ENCODE results near the gene CUX1. TPM values are rescaled to one million over a fixed set of nuclear protein-coding genes. Genes with fewer than 3 reads are reported as not detected.

CUX1 gene
- total RNA-seq, 1 experiment from 2014 or later: 36.5 TPM

DNA sequence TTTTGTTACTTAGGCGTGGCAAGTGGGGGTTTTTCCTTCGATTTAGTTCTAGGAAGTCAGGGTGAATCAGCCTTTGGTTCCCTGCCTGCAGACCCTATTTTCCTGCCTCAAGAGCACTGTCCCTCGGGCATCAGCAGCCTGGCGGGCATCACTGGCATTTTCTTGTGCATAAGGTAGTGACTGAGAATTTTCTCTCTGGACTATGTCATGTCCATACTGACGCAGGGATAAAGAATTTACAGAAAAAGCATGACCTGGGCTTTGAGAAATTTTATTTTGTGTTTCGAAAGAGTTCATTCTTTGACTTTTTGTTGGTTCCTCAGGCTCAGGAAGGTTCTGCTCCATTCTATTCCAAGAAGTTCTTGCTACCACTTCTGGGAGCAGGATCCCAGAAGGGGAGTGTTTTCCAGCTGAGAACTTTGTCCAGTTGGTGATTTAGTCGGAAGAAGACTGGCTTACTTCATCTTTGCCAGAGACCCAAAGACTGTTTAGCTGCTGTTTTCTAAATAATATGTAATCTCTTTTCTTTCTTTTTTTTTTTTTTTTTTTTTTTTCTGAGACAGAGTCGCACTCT is 255.3 kb downstream of the CUX1 start:
- no peak for DNase-seq (ENCODE audit: low spot score)

DNA sequence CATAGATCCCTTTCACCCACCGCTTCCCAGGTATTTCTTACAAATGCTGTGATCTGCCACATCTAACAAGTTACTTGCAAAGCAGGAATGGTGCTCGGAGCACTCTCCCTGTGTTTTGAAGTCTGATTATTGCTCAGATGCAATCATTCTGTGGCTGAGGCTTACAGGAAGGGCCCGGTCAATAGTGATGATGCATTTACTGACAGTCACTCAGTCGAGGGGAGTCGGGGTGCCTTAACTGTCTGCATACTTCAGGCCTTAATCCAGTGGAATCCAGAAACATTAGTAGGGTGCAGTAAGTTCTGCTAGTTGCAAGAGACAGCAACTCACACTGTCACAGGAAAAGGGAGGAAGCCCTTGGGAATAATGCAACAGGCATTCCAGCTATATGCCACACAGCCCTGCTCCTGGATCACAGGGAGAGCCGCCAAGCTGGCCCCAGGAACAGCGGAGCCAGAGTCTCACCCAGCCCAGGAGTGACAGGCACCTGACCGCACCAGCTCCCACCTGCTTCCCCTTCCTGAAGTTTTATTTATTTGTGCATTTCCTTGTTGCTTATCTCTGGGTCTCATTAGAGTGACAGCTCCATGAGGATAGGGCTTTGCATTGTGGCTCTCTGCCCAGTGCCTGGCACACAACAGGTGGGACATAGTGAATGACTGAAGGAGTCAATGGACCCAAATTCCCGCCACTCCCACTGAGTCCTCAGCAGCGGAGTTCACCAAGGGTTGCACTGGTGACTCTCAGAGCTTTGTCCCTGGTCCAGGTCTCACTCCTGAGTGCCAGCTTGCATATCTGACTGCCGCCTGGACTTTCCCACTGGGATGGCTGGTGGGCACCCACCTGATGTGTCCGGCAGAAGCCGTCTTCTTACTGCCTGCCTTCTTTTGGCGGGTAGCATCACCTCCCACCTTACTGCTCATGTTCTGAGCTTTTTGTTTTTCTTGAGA is 256.8 kb downstream of the CUX1 start:
- DNase-seq (ENCODE audit: low spot score): no peak

DNA sequence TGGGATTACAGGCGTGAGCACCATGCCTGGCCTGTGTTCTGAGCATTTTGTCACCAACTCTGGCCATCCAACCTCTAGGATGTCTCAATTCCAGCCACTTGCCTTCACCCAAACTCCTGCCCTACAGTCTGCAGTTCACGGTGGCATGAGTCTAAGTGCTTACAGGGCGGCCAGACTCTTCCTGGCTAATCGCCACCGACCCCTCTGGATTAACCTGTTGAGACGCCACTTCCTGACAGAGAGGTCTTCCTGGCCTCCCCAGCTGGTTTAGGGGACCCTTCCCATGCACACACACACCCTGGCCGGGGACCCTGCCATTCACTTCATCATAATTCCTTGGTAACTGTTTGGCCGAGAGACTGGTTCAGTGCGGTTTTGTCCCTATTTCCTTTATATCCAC is 257.7 kb downstream of the CUX1 start:
- DNase-seq (ENCODE audit: low spot score): no peak

DNA sequence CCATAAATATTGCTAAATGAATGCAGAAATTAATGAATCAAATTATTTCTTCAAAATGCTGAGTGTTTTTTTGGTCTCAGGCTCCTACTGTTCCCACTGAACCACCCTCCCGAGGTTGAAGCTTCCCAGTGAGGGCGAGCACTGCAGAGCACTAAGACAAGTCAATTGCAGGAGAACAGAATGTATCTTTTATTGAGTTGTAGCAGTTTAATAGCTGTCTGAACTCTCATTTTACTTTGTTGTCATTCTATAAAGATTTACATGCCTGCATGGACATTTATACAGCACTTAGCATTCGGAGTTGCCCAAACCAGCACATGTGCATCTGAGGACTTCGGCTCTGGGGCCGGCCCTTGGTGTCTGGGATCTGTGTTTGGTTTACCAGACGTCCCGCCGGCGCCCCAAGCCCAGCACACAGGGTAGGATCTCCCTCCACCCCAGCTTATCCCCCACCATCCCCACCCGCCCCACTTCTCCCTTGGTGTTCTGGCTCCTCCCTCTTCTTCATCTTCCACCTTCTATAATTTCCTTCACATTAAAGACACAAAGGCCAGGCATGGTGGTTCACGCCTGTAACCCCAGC is 258.2 kb downstream of the CUX1 start:
- no peak for DNase-seq (ENCODE audit: low spot score)

DNA sequence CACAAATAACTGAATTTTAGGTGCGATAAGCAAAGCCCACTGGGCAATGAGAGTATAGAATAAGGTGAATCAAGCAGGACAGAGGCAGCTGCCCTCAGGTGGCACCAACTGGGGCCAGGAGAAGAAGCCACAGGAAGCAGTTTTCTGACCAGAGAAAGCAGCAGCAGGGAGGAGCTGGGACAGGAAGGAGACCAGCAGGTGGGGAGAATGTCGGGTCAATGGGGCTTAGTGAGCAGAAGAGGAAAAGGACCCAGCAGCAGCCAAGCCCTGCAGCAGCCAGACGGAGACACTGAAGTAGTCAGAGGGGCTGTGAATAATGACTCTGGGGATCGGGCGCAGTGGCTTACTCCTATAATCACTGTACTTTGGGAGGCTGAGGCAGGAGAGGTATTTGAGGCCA is 259.7 kb downstream of the CUX1 start:
- no peak for DNase-seq (ENCODE audit: low spot score)

DNA sequence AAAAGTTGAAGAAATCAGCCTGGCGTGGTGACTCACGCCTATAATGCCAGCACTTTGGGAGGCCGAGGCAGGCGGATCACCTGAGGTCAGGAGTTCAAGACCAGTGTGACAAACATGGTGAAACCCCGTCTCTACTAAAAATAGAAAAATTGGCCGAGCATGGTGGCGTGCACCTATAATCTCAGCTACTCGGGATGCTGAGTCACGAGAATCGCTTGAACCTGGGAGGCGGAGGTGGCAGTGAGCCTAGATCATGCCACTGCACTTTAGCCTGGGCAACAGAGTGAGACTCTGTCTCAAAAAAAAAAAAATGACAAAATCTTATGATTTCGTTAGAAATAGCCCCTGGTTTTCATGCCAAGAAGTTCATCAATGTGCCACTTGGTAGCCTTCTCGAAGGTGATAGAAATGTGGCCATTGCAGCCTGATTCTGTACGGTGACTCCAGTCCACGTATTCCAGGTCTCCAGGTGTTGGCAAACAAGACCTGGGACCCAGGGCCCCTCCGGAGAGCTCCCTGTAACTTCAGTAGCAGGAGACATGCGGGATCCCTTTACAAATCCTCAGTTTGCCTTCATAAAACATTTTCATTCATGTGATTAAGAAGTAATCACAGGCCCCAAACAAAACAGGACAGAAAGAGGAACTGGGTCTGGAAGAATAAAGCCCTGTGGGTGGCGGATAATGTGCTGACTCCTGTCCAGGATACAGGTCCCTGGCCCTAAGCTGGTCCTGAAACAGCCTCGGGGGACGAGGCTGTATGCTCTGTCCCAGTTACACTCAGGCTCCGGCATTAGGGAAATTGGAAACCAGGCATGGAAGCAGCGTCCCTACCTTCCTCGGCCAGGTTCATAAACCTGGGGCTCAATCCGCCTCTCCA is 262.0 kb downstream of the CUX1 start:
- DNase-seq (ENCODE audit: low spot score): peak; percentile 47

DNA sequence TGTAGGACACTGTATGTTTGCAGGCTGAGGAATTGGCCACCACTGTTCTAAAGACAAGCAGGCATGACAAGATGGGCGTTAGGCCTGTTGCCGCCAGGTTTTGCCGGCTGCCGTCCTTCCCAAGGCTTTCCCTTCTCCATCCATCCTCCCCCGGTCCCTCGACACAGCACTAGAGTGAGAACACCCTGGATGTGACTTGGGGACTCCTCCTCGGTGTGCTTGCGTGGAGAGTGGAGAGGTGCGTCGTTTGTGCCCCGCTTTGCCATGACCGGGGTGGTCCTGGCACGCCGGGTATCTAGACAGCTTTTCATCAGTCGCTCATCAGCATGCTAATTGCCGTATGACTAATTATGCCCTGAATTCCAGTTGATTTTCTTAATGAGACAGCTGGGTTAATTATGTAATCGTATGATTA is 262.6 kb downstream of the CUX1 start:
- no peak for DNase-seq (ENCODE audit: low spot score)

DNA sequence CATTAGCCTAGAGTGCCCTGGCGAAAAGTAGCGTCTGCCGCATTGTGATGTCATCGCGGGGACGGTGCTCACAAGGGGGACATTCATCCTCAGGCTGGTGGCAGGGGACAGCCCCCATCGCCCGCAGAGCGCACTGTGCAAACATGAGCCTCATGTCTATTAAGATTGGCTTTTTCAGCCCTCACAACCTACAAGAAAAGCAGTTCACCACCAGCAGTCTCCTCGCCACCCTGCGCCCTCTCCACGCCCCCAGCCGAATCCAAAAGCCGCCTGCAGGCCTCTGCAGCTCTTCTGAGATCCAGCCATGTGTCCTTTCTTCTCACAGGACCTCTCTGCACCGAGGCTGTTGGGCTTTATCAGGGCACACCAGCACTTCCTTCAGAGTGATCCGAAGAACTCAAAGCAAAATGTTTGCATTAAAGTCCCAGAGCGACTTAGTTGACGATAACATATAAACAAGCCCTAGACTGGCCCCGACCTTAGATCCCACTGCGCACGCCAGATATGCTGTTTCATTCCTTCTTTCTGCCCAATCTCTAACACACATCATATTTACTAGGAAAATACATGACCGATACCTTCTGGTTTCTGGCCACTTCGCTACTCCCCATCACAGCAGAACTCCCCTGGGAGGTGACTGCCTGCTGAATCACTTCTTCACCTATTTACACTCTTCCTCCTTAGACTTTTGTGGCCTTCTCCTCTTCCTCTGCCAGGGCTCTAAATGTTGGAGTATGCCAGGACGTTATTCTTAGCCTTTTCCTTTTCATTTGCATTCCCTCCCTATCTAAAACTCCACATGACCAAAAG is 263.2 kb downstream of the CUX1 start:
- DNase-seq (ENCODE audit: low spot score): no peak

DNA sequence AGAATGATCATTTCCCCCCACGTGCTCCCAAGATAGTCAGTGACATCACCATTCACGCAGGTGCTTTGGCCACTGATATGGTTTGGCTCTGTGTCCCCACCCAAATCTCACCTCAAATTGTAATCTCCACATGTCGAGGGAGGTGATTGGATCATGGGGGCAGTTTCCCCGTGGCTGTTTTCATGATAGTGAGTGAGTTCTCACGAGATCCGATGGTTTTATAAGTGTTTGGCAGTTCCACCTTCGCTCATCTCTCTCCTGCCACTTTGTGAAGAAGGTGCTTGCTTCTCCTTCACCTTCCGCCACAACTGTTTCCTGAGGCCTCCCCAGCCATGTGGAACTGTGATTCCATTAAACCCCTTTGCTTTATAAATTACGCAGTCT is 263.8 kb downstream of the CUX1 start:
- DNase-seq (ENCODE audit: low spot score): no peak

DNA sequence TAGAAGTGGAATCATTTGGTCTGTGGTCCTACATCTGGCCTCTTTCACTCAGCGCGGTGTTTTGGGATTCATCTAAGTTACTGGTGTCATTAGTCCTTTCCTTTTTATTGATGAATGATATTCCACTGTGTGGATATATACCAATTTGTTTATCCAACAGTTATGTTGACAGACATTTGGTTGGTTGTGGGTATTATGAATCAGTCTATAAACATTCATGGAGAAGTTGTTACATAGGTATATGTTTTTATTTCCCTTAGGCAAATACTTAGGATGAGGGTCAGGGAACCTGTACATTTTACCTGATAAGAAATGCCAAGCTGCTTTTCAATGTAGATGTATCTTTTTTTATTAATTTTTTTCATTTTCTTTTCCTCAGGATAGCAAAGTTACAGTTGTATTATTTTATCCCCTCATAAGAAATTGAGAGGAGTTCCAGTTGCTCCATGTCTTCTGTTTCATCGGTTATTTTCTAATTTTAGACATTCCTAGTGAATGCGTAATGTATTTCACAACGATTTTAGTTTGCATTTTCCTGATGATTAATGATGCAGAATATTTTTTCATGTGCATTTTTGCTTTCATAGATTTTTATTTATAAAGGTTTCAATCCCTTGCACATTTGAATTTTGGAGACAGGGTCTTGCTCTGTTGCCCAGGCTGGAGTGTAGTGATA is 265.4 kb downstream of the CUX1 start:
- DNase-seq (ENCODE audit: low spot score): no peak

DNA sequence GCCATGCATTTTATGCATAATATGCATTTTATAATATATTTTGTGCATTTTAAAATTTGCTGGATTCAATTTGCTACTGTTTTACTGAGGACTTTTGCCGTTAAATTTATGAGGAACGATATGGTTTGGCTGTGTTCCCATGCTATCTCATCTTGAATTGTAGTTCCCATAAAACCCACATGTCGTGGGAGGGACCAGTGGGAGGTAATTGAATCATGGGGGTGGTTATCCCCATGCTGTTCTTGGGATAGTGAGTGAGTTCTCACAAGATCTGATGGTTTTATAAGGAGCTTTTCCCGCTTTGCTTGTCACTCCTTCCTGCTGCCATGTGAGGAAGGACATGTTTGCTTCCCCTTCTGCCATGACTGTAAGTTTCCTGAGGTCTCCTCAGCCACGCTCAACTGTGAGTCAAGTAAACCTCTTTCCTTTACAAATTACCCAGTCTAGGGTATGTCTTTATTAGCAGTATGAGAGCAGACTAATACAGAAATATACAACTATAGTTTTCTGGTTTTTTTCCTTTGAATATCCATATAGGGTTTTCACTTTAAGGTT is 267.9 kb downstream of the CUX1 start:
- DNase-seq (ENCODE audit: low spot score): no peak

DNA sequence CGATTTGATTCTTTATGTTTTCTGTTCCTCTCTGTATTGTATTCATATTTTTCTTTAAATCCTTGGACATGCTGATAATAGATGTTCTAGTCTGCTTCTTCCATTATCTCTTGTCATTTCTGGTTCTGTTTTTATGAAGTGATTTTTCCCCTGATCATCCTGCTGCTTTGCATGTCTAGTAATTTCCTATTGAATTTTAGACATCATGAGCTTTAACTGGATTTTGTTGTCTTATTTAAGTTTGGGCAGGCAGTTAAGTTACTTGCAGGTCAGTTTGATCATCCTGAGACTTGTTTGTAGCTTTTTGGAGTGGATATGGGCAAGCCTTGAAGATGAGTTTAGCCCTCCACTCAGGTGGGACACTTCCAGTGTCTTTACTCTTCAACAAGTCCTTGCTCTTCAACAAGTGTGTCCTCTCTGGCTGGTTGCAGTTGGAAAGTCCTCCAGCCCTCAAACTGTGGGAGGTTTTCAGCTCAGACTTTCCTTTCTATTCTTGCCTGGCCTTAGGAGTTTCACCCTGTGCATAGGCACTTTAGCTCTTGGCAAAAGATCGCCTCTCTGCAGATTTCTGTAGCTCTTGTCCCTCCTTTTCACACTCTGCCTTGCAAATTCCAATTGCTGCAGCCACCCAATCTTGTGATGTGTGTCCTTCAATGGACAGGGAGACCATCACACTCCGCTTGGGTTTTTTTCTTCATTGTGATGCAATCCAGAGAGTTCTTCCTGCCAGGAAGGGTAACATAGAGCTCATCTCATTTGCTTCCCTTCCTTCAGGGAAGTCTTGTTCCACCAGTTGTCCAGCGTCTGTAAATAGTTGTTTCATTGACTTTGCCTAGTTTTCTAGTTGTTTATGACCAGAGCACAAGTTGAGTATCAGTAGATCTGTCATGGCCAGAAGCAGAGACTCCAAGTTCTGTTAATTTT is 272.0 kb downstream of the CUX1 start:
- DNase-seq (ENCODE audit: low spot score): no peak

DNA sequence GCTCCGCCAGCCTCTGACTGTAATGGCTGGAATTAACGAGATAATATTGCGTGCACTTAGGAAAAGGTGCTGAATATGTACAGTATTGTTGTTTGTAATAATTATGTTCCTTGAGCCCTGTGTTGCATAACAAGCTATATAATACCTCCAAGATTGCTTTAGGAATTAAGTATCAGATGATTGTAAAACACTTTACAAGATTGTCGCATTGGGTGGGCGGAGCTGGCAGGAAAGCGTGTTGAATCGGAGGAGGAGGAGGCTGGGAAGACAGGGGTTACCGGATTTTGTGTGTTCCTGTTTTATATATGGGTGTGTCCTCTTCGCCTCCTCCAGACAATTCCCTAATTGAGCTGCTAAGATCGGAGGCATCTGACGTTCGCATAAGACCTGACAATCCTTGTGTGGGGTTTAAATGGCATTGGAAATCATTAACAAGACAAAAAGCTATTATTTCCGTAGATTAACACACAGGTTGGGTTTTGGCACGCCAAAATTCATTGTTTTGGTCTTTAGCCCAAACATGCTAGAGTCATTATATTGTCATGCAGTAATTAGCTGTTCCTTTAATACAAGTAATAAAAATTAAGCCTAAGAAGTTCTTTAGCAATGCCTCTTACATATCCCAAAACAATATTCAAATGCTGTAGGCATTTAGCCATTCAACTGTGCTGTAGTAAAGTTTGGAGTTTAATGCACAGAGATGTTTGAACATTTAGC is 276.3 kb downstream of the CUX1 start:
- no peak for DNase-seq (ENCODE audit: low spot score)

DNA sequence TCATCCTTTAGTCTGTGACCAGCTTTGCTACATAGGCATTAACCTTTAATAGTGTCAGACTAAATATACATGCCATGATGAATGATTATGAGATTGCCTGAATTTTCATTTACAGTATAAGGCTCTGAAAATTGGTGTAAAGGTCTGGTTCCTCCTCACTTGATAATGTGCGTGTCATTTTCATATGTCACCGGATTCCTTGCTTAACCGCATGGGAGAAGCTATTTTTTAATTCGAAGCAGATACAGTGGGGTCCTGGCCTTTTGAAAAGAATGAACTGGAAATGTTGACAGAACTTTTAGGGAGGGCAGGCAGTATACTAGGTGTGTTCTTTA is 276.9 kb downstream of the CUX1 start:
- no peak for DNase-seq (ENCODE audit: low spot score)

DNA sequence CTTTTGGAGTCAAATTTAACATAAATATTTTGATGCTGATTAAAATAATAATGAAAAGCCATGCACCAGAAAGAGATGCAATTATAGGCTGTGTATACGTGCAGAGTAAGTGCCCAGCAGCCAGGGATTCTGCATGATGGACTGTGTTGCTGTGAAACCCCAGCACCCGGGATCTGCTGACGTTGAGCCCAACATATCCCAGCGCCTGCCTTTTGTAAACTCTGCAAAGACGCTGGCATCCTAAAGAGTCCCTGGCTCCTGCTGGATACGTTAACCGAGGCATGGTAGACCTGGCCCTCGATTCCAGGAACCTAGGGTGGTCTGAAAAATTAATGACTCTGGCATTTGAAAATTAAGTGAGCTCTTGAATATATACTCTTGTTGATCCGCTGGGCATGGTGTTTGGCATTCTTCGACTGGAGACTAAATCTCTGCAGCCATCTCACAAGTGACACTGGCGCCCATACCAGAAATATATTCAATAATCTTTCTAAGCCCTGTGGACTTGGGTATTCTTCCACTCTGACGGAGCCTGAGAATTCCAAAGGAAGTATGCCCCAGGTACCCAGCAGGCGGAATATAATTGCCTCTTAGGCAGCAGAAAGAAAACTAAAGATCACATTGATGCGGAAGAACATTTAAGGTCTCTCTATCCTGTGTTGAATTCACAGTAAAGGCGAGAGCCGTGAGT is 278.0 kb downstream of the CUX1 start:
- no peak for DNase-seq (ENCODE audit: low spot score)

DNA sequence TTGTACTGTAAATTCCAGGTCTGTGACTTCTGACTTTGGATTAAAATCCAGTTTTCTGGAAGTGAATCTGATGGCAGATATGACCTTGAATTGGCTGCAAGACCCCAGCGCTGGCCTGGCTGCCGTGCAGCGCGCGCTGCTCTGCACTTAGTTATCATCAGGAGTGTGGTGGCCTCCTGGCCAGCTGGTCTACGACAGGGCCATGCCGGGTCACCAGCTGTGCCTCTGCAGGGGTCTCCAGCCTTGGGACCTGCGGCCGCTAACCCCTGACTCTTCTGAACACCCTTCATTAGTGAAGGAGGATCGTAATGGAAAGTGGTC is 278.5 kb downstream of the CUX1 start:
- no peak for DNase-seq (ENCODE audit: low spot score)

DNA sequence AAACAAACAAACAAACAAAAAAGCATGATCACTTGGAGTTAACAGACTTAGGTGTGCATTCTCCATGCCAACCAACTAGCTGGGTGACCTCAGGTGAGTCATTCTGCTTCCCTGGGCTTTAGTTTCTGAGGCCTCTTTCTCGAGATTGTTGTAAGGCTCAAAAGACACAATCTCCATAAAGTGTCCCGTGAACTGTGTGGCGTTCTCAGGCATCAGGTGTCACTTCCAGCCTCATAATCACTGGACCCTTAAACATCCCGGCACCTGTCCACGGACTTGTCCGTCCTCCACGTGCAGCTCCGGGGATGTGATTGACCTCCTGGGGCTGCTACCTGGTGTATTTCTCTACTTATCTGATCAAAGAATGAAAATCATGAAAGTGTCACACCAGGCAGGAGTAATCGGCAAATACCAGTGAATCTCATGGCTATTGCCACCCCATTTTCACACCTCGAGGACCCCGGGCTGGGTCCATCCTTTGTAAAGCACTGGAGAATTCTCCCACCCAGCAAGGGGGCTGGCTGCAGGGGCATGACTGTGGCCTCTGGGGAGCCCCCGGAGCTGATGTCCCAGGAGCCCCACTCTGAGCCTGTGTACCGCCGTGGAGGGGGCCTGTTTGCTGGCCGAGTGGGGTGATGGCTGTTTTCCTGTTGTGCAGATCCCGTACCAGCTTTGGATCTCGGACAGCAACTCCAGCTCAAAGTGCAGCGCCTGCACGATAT is 279.4 kb downstream of the CUX1 start:
- DNase-seq (ENCODE audit: low spot score): no peak

All from A172 (cell line).